ENCODE measurements around the gene OST4. TPM values are rescaled to one million over a fixed set of nuclear protein-coding genes. Genes with fewer than 3 reads are reported as not detected.

Gene OST4
- total RNA-seq, 1 donor from 2014 or later = 248 TPM

DNA sequence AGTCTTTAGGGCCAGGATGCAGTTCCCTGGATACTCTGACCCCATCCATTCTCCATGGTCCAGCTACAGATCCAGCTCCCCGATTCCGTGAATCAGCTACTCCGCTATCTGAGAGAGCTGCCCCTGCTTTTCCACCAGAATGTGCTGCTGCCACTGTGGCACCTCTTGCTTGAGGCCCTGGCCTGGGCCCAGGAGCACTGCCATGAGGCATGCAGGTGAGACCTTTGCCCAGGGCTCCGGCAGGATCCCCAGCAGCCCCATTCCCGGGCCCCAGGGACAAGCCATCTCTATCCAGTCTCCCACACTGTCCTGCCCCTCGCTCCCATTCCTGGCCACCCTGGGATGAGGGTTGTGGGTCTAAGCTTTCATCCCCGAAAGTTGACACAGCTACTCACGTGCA is 31.2 kb downstream of the OST4 start:
- Histone ChIP-seq H3K9me3 (no peaks in the 10 kb centered on the region), H3K36me3 (peaks cover 63% of the 10 kb centered on the region), H3K27me3 (no peaks in the 10 kb centered on the region), H3K27ac (no peak overlapping the region), H3K4me3 (no peak overlapping the region), H3K4me1 (no peaks in the 10 kb centered on the region)
- TF ChIP-seq, protein P1, sequence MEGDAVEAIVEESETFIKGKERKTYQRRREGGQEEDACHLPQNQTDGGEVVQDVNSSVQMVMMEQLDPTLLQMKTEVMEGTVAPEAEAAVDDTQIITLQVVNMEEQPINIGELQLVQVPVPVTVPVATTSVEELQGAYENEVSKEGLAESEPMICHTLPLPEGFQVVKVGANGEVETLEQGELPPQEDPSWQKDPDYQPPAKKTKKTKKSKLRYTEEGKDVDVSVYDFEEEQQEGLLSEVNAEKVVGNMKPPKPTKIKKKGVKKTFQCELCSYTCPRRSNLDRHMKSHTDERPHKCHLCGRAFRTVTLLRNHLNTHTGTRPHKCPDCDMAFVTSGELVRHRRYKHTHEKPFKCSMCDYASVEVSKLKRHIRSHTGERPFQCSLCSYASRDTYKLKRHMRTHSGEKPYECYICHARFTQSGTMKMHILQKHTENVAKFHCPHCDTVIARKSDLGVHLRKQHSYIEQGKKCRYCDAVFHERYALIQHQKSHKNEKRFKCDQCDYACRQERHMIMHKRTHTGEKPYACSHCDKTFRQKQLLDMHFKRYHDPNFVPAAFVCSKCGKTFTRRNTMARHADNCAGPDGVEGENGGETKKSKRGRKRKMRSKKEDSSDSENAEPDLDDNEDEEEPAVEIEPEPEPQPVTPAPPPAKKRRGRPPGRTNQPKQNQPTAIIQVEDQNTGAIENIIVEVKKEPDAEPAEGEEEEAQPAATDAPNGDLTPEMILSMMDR (IDR thresholded peaks at IDR 0.05) = no peak
- DNase-seq (no peak), ATAC-seq (no peak)
- intact Hi-C loops (cut with DNase I) = no loop called here

- Histone ChIP-seq H3K36me3 (peaks cover 65% of the 10 kb centered on the region), H3K4me3 (no peak overlapping the region), H3K27ac (no peak overlapping the region), H3K9me3 (no peaks in the 10 kb centered on the region), H3K27me3 (no peaks in the 10 kb centered on the region), H3K4me1 (peaks cover under 1% of the 10 kb centered on the region)
- TF ChIP-seq, protein P1 (IDR thresholded peaks at IDR 0.05) = no peak
- no peak for ATAC-seq
- no peak for DNase-seq
- intact Hi-C loops (cut with DNase I) = no loop called here
These were observed 31.6 kb downstream of the OST4 start for GRCh38 chr2:27039871-27040270.

GRCh38 chr2:27039426-27039825 is 32.0 kb downstream of the OST4 start:
- ATAC-seq = no peak
- DNase-seq = no peak
- TF ChIP-seq, protein P1 (IDR thresholded peaks at IDR 0.05) = no peak

GRCh38 chr2:27038631-27039339 is 32.7 kb downstream of the OST4 start:
- no peaks in the 10 kb centered on the region for H3K27me3 ChIP-seq
- H3K9me3 ChIP-seq = no peaks in the 10 kb centered on the region
- TF ChIP-seq, protein P1 (IDR thresholded peaks at IDR 0.05) = no peak
- intact Hi-C loops (cut with DNase I) = no loop called here
- DNase-seq (no peak), ATAC-seq (no peak)
- peaks cover 11% of the 10 kb centered on the region for H3K4me1 ChIP-seq
- H3K36me3 ChIP-seq = peaks cover 65% of the 10 kb centered on the region
- no peak overlapping the region for H3K27ac ChIP-seq
- H3K4me3 ChIP-seq = no peak overlapping the region

More at GRCh38 chr2:27039426-27039825, 32.0 kb downstream of the OST4 start:
- Histone ChIP-seq H3K27ac (no peak overlapping the region), H3K36me3 (peaks cover 65% of the 10 kb centered on the region), H3K27me3 (no peaks in the 10 kb centered on the region), H3K4me3 (no peak overlapping the region), H3K9me3 (no peaks in the 10 kb centered on the region), H3K4me1 (peaks cover 5% of the 10 kb centered on the region)
- intact Hi-C loops (cut with DNase I) = no loop called here

DNA sequence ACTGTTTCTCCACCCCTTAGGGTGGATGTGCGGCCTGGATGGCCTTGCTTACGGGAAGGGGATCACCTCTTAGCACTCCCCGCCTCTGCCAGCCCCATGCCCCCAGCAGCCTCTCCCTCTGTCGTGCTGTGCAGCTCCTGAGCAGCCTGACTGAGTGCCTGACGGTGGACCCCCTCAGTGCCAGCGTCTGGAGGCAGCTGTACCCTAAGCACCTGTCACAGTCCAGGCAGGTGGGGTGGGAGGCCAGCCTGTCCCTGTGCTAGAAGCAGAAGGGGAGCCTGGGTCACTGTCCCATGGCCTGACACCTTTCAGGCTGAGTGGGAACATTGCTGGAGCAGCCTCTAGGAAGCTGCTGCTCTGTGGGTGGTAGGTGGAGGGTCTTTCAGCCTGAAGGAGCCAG is 33.4 kb downstream of the OST4 start:
- intact Hi-C loops (cut with DNase I) = no loop called here
- H3K36me3 ChIP-seq = peaks cover 65% of the 10 kb centered on the region
- H3K27me3 ChIP-seq = no peaks in the 10 kb centered on the region
- H3K4me3 ChIP-seq = no peak overlapping the region
- DNase-seq (no peak), ATAC-seq (no peak)
- no peak overlapping the region for H3K27ac ChIP-seq
- TF ChIP-seq, protein P1 (IDR thresholded peaks at IDR 0.05) = no peak
- H3K4me1 ChIP-seq = peaks cover 16% of the 10 kb centered on the region
- no peaks in the 10 kb centered on the region for H3K9me3 ChIP-seq

Data from upper lobe of right lung (tissue), 1 donor.